ENCODE measurements around the gene OTOR.

Gene OTOR

GRCh38 chr20:16752082-16752481, 3.9 kb downstream of the OTOR start:
- no peak for DNase-seq

GRCh38 chr20:16752901-16753300, 4.7 kb downstream of the OTOR start:
- DNase-seq, result no peak

- no peak for DNase-seq
Measured at GRCh38 chr20:16758454-16759180, 10.5 kb downstream of the OTOR start.

- DNase-seq, result no peak
Measured at GRCh38 chr20:16759181-16759563, 11.0 kb downstream of the OTOR start.

- DNase-seq, result no peak
Measured at GRCh38 chr20:16760431-16761304, 12.5 kb downstream of the OTOR start.

- DNase-seq, result no peak
Measured at GRCh38 chr20:16761305-16761829, 13.2 kb downstream of the OTOR start.

GRCh38 chr20:16764560-16764959, 16.4 kb downstream of the OTOR start:
- no peak for DNase-seq

GRCh38 chr20:16771213-16771612, 23.1 kb downstream of the OTOR start:
- no peak for DNase-seq

GRCh38 chr20:16775961-16776360, 27.8 kb downstream of the OTOR start:
- DNase-seq, result no peak

- no peak for DNase-seq
Measured at GRCh38 chr20:16777126-16777525, 29.0 kb downstream of the OTOR start.

- DNase-seq, result no peak
Measured at GRCh38 chr20:16778159-16778558, 30.0 kb downstream of the OTOR start.

- DNase-seq, result no peak
Measured at GRCh38 chr20:16781496-16781895, 33.3 kb downstream of the OTOR start.

GRCh38 chr20:16785226-16785625, 37.1 kb downstream of the OTOR start:
- no peak for DNase-seq

All from activated gamma-delta T cell (primary cell).